GM21526 (cell line): Measurements from ENCODE around the gene CPN1.
"Not testable (repeated sequence)": the region's sequence is repeated elsewhere in the genome, so short reads cannot be mapped to it uniquely, and the experiment has no call there.

ENCODE experiments used
- ATAC-seq: cut with Tn5 transposase; IDR thresholded peaks from one replicate; pipeline ENCODE4 v1.9.1; 2021; ENCODE audit warnings: moderate library complexity; ENCODE audit not compliant: unreplicated experiment, low FRiP score

The CPN1 gene

DNA sequence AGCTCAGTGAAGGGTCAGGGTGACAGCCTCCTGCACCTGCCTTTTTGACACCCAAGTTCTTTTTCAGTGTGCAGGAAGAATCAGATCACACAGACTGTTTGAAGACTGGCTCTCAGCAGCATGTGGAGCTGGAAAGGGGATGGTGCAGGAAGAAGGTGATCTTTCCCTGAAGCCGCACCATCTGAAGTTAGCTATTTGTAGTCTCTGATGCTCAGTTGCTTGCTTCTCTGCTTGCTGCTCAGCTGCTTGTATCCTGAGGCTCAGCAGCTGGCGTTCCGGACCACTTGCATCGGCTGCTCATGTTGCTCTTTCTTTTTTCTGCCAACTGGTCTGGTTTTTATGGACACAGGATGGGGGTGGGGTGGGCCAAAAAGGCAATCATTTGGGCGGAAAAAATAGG lies 56.1 kb downstream of the CPN1 start:
- ATAC-seq: no peak

DNA sequence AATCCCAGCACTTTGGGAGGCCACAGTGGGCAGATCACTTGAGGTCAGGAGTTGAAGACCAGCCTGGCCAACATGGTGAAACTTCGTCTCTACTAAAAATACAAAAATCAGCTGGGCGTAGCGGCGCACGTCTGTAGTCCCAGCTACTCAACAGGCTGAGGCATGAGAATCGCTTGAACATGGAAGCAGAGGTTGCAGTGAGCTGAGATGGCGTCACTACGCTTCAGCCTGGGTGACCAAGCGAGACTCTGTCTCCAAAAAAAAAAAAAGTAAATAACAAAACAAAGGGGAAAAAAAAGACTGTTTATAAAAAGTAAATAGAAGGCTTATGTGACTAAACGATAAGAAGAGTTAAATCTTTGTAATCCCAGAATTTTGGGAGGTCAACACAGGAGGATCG lies 56.9 kb downstream of the CPN1 start:
- ATAC-seq: no peak

DNA sequence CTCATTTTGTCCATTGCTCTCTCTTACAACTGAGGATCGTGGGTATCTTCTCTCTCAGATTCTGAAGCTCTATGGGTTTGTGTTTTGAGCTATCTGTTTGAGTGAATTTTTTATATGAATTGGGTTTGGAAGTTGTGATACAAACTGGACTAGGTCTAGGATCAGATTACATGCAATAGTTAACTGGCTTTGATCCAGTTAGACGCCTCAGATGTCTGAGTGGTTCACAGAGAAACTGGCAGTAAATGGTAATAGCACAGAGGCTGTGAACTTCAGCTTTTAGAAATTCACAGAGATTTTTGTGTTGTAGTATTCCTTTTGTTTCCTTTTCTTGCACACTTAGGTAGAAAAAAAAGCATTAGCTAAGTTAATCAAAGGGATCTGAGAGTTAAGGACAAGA lies 59.3 kb downstream of the CPN1 start:
- ATAC-seq: no peak

DNA sequence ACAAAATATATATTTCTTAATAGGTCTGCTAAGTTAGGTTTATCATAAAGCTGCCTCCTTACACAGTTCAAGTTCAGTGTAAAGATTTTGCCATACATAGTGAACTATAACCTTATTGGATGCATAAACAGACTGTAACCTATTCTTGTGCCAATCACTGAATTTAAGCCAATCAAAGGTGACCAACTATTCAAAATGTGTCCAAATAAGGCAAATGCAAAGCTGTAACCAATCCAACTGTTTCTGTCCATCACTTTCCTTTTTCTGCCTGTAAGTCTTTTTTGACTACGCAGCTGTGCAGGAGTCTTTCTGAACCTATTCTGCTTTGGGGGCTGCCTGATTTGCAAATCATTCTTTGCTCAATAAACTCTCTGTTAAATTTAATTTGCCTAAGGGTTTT lies 60.3 kb downstream of the CPN1 start:
- no peak for ATAC-seq

DNA sequence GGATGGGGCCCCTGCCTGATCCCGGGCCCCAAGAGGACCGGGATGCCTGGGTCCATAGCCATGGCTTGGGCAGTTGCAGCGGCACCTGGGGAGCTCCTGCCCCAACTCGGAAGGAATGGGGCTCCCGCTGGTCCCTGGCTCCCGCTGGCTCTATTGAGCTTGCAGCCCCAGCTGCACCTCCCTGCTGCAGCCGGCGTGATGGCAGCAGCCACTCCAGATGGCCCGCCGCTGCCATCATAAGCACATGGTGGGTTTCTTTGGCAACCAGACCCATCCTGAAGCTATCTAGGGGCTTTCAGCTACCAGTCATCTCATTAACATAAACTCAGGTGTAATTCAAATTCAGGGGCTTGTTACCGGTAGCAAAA lies 60.8 kb downstream of the CPN1 start:
- ATAC-seq: no peak

DNA sequence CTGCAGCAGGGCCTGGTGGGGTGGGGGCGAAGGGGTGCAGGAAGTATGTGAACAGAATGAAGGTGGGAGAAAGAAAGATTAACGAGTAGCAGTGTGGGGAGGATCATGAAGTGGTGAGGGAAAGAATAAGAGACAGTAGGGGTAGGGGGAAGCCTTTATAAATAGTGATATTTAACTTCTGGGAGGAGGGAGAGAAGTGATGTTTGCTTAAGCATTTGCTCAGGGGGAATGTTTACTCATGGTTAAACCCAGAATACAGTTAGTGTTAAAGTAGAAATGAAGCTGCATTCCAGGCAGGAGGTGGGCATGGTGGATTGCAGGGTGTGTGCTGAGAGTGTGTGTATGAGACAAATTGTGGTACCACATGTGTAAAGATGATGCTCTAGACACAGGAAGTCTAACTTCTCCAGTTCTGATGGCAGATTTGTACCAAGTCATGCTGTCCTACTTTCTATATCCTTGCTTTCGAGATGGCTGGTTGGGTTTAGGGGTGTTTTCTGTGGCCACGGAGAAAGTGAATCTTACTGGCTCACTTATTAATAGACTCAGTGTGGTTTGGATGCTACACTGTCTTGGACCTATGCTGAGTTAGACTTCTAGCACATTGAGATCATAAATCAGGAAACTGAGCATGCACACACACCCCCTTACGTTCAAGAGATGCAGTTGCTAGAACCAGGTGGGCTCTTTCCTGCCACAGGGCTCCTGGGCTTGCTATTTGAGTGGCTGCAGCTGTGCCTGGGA lies 61.4 kb downstream of the CPN1 start:
- peak; percentile 64 for ATAC-seq

DNA sequence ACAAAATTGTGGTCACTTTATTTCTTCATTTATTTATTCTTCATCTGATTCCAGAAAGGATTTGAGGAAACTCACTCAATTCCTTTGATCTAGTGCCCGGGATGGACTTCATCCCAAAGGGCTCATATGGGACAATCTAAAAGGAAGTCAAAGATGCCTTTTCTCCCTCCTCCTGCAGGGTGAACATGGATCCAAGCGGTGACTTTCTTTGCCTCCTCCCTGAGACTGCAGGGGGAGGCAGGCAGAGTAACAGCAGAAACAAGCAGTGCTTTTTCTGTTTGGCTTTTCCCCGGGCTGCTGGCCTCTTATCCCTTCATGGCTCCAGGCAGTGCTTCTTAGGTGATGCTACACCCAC lies 61.9 kb downstream of the CPN1 start:
- no peak for ATAC-seq

DNA sequence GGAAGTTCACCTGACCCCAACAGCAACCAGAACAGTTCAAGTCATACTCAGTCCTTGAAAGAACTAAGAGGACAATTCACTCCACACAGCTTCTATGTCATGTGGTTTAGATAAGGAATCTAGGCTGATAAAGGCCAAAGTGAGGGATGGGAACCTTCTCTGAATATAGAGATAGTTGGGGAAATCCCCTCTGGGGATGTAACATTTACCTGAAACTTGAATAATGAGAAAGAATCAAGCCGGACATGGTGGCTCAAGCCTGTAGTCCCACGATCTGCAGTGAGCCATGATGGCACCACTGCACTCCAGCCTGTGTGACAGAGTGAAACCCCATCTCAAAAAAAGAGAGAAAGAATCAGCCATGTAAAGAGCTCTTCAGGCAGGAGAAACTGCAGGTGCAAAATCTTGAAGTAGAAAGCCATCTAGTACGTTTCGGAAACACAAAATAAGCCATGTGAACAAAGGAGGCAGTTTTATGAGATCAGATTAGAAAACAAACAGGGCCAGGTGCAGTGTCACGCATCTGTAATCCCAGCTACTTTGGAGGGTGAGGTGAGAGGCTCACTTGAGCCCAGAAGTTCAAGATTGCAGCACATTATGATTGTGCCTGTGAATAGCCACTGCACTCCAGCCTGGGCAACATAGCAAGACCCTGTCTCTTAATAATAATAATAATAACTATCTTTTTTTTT lies 67.5 kb downstream of the CPN1 start:
- ATAC-seq: peak; percentile 69

DNA sequence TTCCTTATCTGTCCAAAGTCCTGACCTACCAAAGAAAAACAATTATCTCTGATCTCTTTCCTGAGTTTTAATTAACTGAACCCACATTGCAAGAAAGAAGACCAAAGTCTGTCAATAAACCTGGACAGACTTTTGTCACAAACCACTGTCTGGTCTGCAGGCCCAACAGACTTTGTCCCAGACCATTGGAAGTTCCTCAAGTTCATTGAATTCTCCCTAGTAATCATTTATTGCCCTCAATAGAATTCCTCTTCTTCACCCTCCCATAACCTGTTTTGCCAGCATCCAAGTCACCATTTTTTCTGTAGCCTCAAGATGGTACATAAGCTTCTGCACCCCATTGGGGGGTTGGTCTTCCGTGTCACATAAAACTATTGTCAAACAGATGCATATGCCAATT lies 68.0 kb downstream of the CPN1 start:
- no peak for ATAC-seq

DNA sequence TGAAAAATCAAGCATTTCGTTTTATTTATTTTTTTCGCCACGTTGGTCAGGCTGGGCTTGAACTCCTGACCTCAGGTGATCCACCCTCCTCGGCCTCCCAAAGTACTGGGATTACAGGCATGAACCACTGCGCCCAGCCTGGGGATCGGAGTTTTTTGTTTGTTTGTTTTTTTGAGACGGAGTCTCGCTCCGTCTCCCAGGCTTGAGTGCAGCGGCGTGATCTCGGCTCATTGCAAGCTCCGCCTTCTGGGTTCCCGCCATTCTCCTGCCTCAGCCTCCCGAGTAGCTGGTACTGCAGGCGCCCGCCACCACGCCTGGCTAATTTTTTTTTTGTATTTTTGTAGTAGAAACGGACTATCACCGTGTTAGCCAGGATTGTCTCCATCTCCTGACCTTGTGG lies 69.8 kb downstream of the CPN1 start:
- not testable (repeated sequence) for ATAC-seq

DNA sequence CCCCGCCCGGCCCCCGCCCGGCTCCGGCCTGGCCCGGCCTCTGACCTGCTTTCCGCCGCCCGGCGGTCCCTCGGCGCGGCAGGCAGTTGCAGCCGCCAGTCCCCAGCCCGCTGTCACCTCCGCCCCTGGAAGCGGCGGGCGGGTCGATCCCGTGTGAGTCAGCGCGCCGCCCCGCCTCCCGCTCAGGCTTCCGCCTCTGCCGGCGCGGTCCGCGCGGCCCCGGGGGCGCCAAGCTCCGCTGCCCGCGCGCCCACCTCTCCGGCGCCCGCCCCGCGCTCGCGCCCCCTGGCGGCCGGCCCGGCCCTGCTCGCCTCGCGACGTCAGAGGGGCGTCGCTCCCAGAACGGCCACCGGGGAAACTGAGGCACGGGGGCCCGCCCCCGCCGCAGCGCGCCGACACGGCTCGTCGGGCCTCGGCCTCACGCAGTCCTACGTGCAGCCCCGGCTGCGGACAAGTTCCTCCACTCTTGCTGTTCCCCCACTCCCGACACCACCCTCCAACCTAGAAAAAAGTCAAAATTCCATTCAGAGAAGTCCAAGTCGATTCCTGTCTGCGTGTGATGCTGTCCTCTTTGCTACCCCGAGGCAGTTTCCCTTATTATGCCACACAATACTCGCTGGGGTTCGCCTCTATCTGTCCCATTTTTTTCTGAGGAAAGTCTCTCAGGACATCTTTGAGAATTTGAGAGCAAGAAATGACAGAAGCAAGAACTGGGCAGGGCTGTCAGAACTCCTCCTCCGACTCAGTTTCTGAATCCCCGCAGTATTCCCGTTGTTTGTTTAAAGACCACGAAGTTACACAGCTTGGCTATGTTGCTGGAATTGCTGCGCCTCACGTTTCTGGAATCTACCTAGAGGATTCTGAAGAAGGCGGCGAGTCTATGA lies 71.6 kb downstream of the CPN1 start, which contains the start of gene DNMBP:
Gene DNMBP, minus strand, starts transcription at position 155 of the 884 bp plus-strand sequence. CDS start 37,823 bp downstream, outside the sequence.
- ATAC-seq: peak; percentile 43

DNA sequence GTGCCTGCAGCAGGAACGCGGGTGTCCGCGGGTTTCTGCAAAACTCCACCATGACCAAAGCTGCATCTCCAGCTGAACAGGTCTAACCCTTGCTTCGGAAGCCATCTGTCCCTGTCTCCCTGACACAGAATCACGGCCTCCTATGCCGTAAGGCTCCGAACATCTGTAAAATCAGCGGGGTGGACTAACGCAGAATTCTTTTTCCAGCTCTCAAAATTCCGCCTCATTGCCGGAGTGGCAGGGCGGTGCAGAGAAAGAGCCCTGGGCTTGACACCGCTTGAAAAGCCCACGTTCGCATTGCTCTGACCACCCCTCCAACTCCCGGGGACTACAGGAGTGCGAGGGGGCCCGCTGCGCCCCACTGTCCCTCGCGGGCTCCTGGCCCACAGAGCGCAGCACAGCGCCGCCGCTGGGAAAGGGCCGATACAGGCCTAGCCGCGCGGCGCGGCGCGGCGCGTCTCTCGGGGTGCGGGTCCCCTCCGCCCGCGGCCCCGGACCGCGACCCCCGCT lies 72.3 kb downstream of the CPN1 start:
- ATAC-seq: peak; percentile 42

DNA sequence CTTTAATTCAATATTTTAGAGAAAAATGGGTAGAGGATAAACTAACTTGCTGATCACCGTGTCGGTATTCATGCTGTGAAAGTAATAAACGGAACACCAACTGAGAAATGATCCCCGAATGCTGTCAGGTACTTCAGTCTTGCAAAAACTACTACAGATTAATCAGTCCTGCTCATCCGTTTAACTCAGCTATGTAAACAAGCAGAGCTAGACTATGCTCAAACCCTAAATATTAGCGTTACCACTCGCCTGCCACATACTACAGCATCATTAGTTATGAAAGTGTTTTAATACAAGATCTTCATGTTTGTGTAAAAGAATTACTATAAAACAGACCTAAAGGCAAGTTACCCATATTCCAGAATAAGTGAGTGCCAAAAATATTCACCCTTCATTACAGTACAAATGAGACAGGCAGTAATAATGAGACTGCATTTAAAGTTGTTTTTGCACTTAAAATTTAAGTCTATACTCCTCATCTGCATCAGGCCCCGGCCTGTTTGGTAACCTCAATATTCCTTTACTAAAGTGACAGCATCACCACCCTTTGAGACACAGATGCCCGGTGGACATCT lies 72.9 kb downstream of the CPN1 start:
- ATAC-seq: no peak

DNA sequence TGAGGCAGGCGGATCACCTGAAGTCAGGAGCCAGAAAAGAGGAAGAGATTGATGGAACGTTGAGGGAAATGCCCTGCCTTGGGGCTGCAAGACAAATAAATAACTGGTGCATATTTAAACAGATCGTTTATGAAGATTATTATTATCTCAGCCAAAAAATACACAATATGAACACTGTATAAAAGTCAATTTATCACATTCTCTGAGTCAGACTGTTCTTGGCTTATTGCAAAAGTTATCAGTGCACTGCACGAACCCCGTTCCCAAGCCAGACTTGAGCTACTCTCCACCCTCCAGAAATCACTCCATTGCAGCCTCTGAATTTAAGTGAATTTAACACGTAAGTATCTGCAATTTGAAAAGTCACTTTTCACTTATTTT lies 73.5 kb downstream of the CPN1 start:
- no peak for ATAC-seq

DNA sequence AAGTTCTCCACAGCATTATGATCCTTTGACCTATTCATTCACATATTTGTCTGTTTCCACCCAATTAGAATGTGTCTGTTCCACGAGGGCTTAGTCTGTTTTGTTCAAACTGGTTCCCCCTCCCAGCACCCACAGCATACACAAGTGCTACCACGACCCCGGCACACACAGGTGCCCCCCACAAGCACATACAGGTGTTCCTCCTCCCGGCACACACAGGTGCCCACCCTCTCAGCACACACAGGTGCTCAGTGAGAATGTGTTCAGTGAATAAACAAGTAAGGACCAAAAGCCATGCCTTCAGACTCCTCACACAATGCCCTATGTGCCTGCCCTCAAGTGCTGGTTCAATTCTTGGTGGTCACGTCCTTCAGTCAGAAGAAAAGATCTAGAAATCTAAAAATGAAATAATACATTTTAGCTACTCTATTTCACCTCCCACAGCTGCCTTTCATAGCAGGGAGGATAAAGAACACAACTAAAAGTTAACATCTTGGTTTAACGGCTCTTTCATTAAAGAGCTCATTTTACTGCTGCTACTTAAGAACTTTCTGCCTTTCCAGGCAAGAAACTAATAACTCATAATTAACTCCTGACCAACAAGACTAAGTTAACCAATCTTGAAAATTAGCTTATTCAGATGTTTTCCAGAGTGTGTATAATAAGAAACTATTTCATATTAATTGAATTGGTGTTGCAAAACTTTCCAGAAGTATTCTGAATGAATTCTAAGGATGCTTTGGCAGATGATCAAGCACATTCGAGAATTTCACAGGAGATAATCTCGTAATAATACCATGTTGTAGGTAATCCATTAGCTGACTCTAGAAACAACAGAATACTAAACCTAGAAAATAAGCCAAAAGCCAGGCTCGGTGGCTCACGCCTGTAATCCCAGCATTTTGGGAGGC lies 74.2 kb downstream of the CPN1 start:
- ATAC-seq: no peak

DNA sequence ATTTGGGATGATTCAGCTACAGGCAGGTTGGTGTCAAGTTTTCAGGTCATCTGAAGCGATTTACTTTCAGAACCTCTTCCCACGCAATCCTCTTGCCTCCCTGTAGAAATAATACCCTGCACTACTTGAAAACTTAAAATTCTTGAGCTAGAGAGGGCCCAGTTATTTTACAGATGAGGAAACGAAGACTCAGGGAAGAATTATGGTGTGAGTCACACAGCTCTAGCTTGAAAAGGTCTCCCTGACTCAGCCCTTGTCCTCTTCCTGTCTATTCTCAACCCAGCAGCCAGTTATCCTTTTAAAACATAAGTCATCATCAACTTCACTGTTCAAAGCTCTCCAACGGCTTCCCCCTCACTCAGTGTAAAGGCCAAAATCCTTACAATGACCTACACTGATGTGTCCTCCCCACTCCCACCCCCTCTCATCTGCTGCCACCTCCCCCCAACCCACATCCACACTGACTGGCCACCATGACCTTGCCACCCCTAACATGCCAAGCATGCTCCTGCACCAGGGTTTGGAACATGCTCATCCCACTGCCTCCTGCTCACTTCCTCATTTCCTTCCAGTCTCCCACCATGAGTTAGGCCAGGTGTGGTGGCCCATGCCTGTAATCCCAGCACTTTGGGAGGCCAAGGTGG lies 75.3 kb downstream of the CPN1 start:
- no peak for ATAC-seq

DNA sequence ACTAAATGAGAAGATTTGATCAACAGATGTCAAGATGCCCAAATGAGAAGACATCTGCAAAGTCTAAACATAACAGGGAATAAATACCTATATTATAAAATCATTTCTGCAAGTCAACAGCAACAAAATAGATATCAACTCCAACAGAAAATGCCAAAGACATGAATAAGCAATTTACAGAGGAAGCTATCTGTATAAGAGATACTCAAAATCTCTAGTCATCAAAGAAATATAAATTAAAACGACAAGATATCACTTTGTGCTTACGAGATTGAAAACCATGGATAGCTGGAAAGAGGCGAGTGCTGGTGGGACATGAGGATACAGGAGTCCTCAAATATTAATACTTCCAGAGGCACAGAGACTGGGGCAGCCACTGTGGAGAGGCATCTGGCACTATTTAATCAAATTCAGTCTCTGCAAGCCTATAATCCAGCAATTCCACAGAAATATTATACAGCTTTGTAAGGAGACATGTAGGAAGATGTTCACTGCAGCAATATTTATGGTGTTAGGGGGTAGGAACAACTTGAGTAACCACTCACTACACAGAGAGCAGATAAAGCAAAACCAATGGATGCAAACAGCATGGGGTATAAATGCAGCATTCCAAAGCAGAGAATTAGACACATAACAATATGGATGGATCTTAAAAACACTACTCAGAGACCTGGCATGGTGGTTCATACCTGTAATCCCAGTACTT lies 76.7 kb downstream of the CPN1 start:
- ATAC-seq: no peak

DNA sequence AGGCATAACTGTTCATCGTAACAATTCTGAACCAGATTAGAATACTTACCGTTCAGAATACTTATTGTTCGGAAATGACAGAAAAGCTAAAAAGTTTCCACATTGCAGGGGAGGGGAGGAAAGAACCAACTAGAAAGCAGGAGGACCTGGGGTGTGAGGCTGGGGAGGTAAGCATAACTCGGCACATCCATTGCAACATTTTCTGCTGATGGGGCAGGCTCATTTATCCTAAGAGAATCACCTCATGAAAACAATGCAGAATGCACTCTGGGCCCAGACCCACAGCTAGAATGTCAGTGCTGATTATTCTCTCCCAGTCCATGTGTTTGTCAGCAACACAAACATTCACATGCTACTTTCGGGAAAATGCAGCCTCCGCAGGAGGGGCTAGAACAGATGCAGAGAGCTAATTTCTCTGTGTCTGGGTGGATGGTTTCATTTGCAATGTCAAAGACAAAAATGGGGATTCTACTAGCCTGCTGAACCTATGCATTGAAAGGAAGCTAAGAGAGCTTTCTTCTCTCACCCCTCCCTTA lies 81.5 kb downstream of the CPN1 start:
- ATAC-seq: no peak
